HG03439 (cell line): ENCODE results near the gene SPART.
A peak's percentile ranks its signal among the peaks of the same experiment; 100 is the strongest.

Experiments used
- ATAC-seq: cut with Tn5 transposase; IDR thresholded peaks from one replicate; pipeline ENCODE4 v1.9.1; 2021; ENCODE audit warnings: mild to moderate bottlenecking, moderate library complexity; ENCODE audit not compliant: unreplicated experiment

The SPART gene, protein sequence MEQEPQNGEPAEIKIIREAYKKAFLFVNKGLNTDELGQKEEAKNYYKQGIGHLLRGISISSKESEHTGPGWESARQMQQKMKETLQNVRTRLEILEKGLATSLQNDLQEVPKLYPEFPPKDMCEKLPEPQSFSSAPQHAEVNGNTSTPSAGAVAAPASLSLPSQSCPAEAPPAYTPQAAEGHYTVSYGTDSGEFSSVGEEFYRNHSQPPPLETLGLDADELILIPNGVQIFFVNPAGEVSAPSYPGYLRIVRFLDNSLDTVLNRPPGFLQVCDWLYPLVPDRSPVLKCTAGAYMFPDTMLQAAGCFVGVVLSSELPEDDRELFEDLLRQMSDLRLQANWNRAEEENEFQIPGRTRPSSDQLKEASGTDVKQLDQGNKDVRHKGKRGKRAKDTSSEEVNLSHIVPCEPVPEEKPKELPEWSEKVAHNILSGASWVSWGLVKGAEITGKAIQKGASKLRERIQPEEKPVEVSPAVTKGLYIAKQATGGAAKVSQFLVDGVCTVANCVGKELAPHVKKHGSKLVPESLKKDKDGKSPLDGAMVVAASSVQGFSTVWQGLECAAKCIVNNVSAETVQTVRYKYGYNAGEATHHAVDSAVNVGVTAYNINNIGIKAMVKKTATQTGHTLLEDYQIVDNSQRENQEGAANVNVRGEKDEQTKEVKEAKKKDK

GRCh38 chr13:36346222-36347083, at the start of gene SPART:
Gene SPART (minus strand): TSS chr13:36346394. CDS start chr13:36335830, 10,564 bp downstream.
- ATAC-seq: peak; percentile 94

- ATAC-seq: no peak
These were observed 49.1 kb upstream of the SPART start for GRCh38 chr13:36395280-36395679.

GRCh38 chr13:36385489-36385888, 39.3 kb upstream of the SPART start:
- no peak for ATAC-seq

GRCh38 chr13:36382030-36382429, 35.8 kb upstream of the SPART start:
- ATAC-seq: no peak

- no peak for ATAC-seq
These were observed 31.8 kb upstream of the SPART start for GRCh38 chr13:36377826-36378468.

GRCh38 chr13:36374063-36374462, 27.9 kb upstream of the SPART start:
- ATAC-seq: no peak

- ATAC-seq: no peak
These were observed 25.0 kb upstream of the SPART start for GRCh38 chr13:36371185-36371584.

DNA sequence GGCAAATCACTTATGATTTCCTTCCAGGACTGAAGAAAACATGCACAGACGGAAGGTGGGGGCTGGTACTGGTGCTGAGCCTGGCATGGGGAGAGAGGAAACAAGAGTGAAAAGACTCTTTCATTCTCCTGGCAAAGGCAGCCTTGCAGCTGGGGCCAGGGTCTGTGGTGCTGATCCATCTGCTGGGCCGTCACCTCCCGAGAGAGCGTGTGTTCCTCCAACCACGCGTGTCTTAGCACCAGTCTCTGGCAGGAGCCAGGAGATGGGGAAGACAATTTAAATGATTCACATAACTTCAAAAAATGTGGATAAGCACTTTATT, 23.9 kb upstream of the SPART start:
- ATAC-seq: no peak

DNA sequence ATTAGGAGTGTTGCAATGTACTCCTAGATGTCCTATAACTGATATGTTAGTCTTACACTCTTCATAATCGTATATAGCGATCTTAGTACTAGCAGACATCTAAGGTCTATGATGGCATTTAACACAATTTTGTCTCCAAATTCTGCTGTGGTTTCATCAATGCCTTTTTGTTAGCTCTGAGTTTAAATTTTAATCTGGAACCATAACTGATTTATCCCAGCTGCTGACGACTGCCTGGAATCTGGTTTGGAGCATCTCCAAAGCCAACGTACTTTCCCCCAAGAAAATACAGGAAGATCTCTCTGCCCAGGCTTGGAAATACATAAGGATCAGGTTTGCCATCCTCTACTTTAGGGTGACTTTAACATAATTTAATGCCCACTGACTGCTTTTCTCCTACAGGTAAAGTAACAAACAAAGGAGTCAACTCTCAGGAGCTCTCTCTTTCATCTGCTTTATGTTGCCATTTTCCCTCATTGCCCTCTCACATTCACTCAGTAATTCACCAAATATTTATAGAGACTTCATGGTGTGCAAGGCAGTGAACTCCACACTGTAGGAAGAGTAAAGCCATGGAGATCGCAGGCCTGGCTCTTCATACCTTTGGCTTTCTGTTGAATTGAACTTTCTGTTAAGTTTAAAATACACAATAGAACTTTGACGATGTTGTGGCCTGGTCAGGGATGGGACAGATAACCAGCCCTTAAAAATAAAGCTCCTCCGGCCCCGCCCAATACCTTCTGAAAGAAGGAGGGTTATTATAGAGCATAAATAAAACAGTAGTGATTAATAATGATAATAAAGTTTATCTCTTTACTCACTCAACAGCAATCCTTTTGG, 23.3 kb upstream of the SPART start:
- no peak for ATAC-seq

GRCh38 chr13:36366031-36366430, 19.8 kb upstream of the SPART start:
- ATAC-seq: no peak

DNA sequence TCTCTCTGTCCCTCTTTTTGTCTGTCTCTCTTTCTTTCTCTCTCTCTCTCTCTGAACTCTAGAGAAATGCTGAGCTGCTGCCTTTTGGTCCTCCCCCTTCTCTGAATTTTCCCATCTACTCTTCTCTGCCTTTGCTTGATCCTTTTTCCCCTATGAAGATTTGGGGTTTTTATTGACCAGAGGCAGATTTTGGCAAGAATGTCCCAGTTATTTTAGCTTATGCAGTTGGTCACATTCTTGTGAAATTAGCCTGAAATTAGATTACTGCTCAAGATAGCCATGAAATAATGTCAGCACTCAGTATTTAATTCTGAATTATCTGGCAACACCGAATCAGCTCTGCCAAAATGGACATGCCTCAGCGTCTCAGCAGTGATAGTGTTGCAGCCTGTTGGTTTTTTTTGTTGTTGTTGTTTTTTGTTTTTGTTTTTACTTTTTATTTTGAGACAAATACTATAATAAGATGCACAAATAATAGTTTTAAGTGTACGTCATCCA, 17.2 kb upstream of the SPART start:
- ATAC-seq: no peak

- ATAC-seq: no peak
These were observed 16.7 kb upstream of the SPART start for GRCh38 chr13:36362914-36363313.

DNA sequence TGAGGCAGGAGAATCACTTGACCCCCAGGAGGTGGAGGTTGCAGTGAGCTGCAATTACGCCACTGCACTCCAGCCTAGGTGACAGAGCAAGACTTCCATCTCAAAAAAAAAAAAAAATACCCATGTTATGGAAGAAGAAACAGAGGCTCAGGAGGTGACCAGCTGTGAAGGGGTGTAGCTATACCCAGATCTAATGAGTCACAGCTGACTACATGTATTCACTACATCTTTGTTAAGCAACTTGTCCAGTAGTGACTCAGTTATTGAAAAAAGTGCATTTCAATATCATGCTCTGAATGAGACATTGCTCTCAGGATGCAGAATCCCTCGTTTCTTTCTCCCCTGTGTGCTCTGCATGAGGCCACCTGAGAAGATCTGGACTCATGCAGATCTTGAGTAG, 16.1 kb upstream of the SPART start:
- no peak for ATAC-seq

DNA sequence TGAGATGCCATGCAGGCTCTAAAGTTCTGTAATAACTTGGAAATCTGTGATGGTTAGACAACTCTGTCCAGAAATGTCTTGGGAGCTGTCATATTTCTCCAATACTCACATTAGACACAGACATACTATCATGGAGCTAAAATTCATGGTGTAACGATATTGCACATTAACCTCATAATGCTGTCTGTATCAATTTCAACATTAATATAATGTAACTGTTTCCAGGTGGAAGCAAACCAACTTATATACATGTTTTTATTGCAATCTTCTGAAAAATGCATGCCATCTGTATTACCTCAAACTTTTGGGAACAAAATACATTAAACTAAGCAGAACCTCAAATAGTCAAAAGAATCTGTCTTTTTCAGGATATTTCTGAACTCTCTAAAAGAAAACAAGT, 14.7 kb upstream of the SPART start:
- no peak for ATAC-seq

DNA sequence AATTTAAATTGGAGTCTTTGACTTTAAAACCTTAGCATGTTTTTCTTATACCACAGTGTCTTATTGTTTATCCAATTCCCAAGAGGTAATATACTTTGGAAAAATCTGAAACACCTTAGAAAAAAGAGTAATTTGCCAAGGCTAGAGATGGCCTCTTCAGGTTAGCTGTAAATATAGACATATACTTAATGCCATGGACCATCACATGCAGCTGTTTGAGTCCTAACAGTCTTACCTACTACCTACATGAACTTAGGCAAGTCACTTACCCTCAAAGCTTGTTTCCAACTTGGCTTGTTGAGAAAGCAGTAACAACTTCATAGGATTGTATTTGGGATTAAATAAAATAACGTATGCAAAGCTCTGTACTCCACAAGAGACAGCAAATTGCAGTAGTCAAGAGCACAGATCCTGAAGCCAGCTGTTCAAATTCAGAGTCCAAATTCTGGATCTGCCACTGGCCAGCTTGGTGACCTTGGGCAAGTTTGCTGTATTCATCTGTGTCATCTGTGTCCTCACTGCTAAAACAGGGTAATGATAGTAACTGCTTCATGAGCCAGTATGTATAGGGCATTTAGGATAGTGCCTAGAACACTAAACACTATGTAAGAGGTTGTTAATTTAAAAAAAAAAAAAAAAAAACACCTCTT, 13.2 kb upstream of the SPART start:
- ATAC-seq: no peak

DNA sequence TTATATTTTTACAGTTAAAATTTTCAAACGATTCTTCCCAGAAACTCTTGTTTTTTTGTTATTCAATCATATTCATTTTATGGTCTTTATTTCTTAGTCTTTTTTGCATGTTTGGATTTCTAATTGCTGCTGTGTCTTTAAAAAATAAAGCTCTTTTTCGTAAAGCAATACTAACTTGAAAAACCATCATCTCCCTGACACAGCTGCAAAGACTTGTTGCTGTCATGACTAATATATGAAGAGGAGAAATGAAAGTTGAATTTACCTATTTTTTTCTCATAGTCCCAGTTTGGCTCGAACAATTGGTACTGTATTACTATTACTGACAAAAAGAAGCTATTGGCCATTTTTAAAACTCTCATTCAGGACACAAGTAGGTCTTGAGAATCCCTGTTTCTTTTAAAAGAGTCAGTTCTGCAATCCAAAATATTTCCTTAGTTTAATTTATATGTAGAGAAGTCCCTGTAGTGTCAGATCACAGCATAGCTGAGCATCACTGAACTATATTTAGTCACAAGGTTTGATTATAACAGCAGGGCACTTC, 12.1 kb upstream of the SPART start:
- ATAC-seq: no peak

DNA sequence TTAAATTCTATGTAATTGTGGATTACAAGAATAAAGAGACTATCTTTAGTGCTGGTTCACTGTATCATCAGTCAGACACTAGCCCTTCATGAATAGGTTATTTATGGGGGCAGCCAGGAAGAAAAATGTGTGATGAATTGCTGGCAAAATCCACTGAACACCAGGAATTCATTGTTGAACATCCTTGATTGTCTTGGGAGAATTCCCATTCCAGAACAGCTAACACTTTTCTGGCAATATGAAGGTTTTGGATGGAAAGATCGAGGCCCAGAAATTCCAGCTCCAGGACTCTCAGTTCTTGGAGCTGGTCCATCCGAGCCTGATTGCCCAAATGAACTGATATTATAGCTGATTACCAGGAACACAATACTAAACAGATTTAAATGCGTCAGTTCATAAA, 11.5 kb upstream of the SPART start:
- ATAC-seq: no peak

DNA sequence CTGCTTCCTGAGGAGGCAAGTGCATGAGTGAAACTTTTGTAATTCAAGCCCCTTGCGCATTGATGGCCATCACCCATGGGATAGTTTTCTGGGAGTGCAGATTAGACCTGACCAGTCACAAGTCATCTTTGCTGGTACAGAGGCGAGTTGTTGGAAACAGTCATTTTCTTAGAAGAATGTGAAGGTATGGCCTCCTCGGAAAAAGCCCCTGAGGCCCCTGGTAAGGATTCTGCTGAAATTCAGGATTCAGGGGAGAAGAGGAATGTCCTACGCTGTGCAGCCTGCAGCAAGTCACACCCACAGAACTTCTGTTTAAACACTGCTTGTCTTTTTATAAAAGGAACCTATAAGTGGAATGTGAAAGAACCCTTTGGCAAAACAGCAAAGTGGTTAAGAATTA, 11.0 kb upstream of the SPART start:
- no peak for ATAC-seq

GRCh38 chr13:36356058-36356457, 9.9 kb upstream of the SPART start:
- ATAC-seq: no peak
